HEK293 (cell line): ENCODE measurements around the gene CANT1.

Source experiments
- GLIS1 ChIP-seq: fragments of 450-650 bp; formaldehyde crosslinking; IDR thresholded peaks from 2 replicates; pipeline ENCODE4 v1.5.1; 2016; ENCODE audit warnings: missing biosample characterization, missing genetic modification characterization
- MEIS1 ChIP-seq: sonication (generic); formaldehyde crosslinking; IDR thresholded peaks from 2 replicates; pipeline ENCODE4 v1.8.1; 2022; ENCODE audit warnings: missing genetic modification reagents, mild to moderate bottlenecking, borderline replicate concordance
- OVOL3 ChIP-seq: fragments of 450-650 bp; formaldehyde crosslinking; IDR thresholded peaks from 2 replicates; pipeline ENCODE4 v1.5.1; 2016; ENCODE audit warnings: missing biosample characterization, missing genetic modification characterization
- SP7 ChIP-seq: fragments of 450-650 bp; formaldehyde crosslinking; IDR thresholded peaks from 2 replicates; pipeline ENCODE4 v1.5.1; 2016; ENCODE audit warnings: missing biosample characterization, missing genetic modification characterization
- ZBTB20 ChIP-seq: fragments of 450-650 bp; formaldehyde crosslinking; IDR thresholded peaks from 2 replicates; pipeline ENCODE4 v1.5.1; 2016; ENCODE audit warnings: missing biosample characterization, missing genetic modification characterization
- ZBTB7A ChIP-seq: fragments of 450-650 bp; formaldehyde crosslinking; IDR thresholded peaks from 2 replicates; pipeline ENCODE4 v1.5.1; 2016; ENCODE audit warnings: low read depth, missing biosample characterization, missing genetic modification characterization
- ZFHX2 ChIP-seq: fragments of 450-650 bp; formaldehyde crosslinking; conservative IDR thresholded peaks from 2 replicates; pipeline ENCODE4 v1.5.1; 2016; ENCODE audit warnings: missing biosample characterization, missing genetic modification characterization
- ZNF112 ChIP-seq: fragments of 450-650 bp; formaldehyde crosslinking; IDR thresholded peaks from 2 replicates; pipeline ENCODE4 v1.5.0; 2017; ENCODE audit warnings: missing biosample characterization, missing genetic modification characterization
- ZNF148 ChIP-seq: fragments of 450-650 bp; formaldehyde crosslinking; IDR thresholded peaks from 2 replicates; pipeline ENCODE4 v1.5.0; 2017; ENCODE audit warnings: missing biosample characterization, missing genetic modification characterization, borderline replicate concordance
- ZNF155 ChIP-seq: fragments of 450-650 bp; formaldehyde crosslinking; IDR thresholded peaks from 2 replicates; pipeline ENCODE4 v1.5.1; 2016; ENCODE audit warnings: missing biosample characterization, missing genetic modification characterization
- ZNF169 ChIP-seq: fragments of 450-650 bp; formaldehyde crosslinking; IDR thresholded peaks from 2 replicates; pipeline ENCODE4 v1.5.1; 2016; ENCODE audit warnings: missing biosample characterization, missing genetic modification characterization
- ZNF18 ChIP-seq: fragments of 450-650 bp; formaldehyde crosslinking; IDR thresholded peaks from 2 replicates; pipeline ENCODE4 v1.5.1; 2016; ENCODE audit warnings: missing biosample characterization, missing genetic modification characterization
- ZNF202 ChIP-seq: fragments of 450-650 bp; formaldehyde crosslinking; IDR thresholded peaks from 2 replicates; pipeline ENCODE4 v1.5.1; 2016; ENCODE audit warnings: missing biosample characterization, missing genetic modification characterization, borderline replicate concordance
- ZNF266 ChIP-seq: fragments of 450-650 bp; formaldehyde crosslinking; IDR thresholded peaks from 2 replicates; pipeline ENCODE4 v1.5.1; 2016; ENCODE audit warnings: missing biosample characterization, missing genetic modification characterization, low read depth
- ZNF280D ChIP-seq: fragments of 450-650 bp; formaldehyde crosslinking; IDR thresholded peaks from 2 replicates; pipeline ENCODE4 v1.5.1; 2016; ENCODE audit warnings: missing biosample characterization, missing genetic modification characterization
- ZNF335 ChIP-seq: fragments of 450-650 bp; formaldehyde crosslinking; conservative IDR thresholded peaks from 2 replicates; pipeline ENCODE4 v1.5.1; 2016; ENCODE audit warnings: missing biosample characterization, missing genetic modification characterization
- ZNF366 ChIP-seq: fragments of 450-650 bp; formaldehyde crosslinking; conservative IDR thresholded peaks from 2 replicates; pipeline ENCODE4 v1.5.1; 2016; ENCODE audit warnings: missing biosample characterization, missing genetic modification characterization
- ZNF394 ChIP-seq: fragments of 450-650 bp; formaldehyde crosslinking; IDR thresholded peaks from 2 replicates; pipeline ENCODE4 v1.5.1; 2016; ENCODE audit warnings: missing biosample characterization, missing genetic modification characterization, mild to moderate bottlenecking, moderate library complexity, borderline replicate concordance
- ZNF423 ChIP-seq: fragments of 450-650 bp; formaldehyde crosslinking; IDR thresholded peaks from 2 replicates; pipeline ENCODE4 v1.5.1; 2016; ENCODE audit warnings: missing biosample characterization, missing genetic modification characterization
- ZNF488 ChIP-seq: fragments of 450-650 bp; formaldehyde crosslinking; IDR thresholded peaks from 2 replicates; pipeline ENCODE4 v1.5.1; 2016; ENCODE audit warnings: missing biosample characterization, missing genetic modification characterization
- ZNF585B ChIP-seq: fragments of 450-650 bp; formaldehyde crosslinking; IDR thresholded peaks from 2 replicates; pipeline ENCODE4 v1.5.1; 2016; ENCODE audit warnings: missing biosample characterization, missing genetic modification characterization
- ZNF624 ChIP-seq: fragments of 450-650 bp; formaldehyde crosslinking; IDR thresholded peaks from 2 replicates; pipeline ENCODE4 v1.5.1; 2017; ENCODE audit warnings: missing biosample characterization, missing genetic modification characterization
- ZNF664 ChIP-seq: fragments of 450-650 bp; formaldehyde crosslinking; IDR thresholded peaks from 2 replicates; pipeline ENCODE4 v1.5.1; 2016; ENCODE audit warnings: missing biosample characterization, missing genetic modification characterization
- ZNF747 ChIP-seq: fragments of 450-650 bp; formaldehyde crosslinking; IDR thresholded peaks from 2 replicates; pipeline ENCODE4 v1.5.1; 2016; ENCODE audit warnings: missing biosample characterization, missing genetic modification characterization
- ZNF791 ChIP-seq: fragments of 450-650 bp; formaldehyde crosslinking; IDR thresholded peaks from 2 replicates; pipeline ENCODE4 v1.5.1; 2016; ENCODE audit warnings: missing biosample characterization, missing genetic modification characterization
- ZNF830 ChIP-seq: fragments of 450-650 bp; IDR thresholded peaks from 2 replicates; pipeline ENCODE4 v1.5.0; 2018; ENCODE audit warnings: missing biosample characterization, missing genetic modification characterization, low read depth, mild to moderate bottlenecking, moderate library complexity
- TF ChIP-seq, protein P1 (sequence below): fragments of 450-650 bp; formaldehyde crosslinking; IDR thresholded peaks from 2 replicates; pipeline ENCODE4 v1.5.1; 2016; ENCODE audit warnings: missing biosample characterization, missing genetic modification characterization
- TF ChIP-seq, protein P2 (sequence below): fragments of 450-650 bp; formaldehyde crosslinking; IDR thresholded peaks from 2 replicates; pipeline ENCODE4 v1.5.1; 2016; ENCODE audit warnings: missing biosample characterization, missing genetic modification characterization

Gene CANT1

GRCh38 chr17:79019632-79020584 is 10.3 kb upstream of the CANT1 start (continued):
- no peak for TF ChIP-seq ZNF18
- TF ChIP-seq ZNF747, result no peak
- TF ChIP-seq ZNF169 (tag by site-specific recombination), result no peak
- no peak for TF ChIP-seq OVOL3
- no peak for TF ChIP-seq ZNF488
- peak; percentile 38; the same call in 1 of the 2 replicates for TF ChIP-seq ZBTB20 (tag by site-specific recombination)
- no peak for TF ChIP-seq ZBTB7A
- TF ChIP-seq ZNF585B (tag by site-specific recombination), result no peak
- peak; percentile 44 for TF ChIP-seq ZNF366 (tag by site-specific recombination)
- TF ChIP-seq ZNF664, result peak; percentile 57
- TF ChIP-seq, protein P1, sequence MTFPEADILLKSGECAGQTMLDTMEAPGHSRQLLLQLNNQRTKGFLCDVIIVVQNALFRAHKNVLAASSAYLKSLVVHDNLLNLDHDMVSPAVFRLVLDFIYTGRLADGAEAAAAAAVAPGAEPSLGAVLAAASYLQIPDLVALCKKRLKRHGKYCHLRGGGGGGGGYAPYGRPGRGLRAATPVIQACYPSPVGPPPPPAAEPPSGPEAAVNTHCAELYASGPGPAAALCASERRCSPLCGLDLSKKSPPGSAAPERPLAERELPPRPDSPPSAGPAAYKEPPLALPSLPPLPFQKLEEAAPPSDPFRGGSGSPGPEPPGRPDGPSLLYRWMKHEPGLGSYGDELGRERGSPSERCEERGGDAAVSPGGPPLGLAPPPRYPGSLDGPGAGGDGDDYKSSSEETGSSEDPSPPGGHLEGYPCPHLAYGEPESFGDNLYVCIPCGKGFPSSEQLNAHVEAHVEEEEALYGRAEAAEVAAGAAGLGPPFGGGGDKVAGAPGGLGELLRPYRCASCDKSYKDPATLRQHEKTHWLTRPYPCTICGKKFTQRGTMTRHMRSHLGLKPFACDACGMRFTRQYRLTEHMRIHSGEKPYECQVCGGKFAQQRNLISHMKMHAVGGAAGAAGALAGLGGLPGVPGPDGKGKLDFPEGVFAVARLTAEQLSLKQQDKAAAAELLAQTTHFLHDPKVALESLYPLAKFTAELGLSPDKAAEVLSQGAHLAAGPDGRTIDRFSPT, result 0 out of 2 replicates have a peak, but pooled peaks have one; percentile 14
- no peak for TF ChIP-seq ZNF423 (tag by site-specific recombination)
- TF ChIP-seq ZNF112 (tag by site-specific recombination), result no peak
- peak; percentile 87 for TF ChIP-seq SP7 (tag by site-specific recombination)
- TF ChIP-seq GLIS1 (tag by site-specific recombination), result peak; percentile 74
- no peak for TF ChIP-seq ZNF266 (tag by site-specific recombination)
- TF ChIP-seq, protein P2, sequence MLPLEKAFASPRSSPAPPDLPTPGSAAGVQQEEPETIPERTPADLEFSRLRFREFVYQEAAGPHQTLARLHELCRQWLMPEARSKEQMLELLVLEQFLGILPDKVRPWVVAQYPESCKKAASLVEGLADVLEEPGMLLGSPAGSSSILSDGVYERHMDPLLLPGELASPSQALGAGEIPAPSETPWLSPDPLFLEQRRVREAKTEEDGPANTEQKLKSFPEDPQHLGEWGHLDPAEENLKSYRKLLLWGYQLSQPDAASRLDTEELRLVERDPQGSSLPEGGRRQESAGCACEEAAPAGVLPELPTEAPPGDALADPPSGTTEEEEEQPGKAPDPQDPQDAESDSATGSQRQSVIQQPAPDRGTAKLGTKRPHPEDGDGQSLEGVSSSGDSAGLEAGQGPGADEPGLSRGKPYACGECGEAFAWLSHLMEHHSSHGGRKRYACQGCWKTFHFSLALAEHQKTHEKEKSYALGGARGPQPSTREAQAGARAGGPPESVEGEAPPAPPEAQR, result no peak
- TF ChIP-seq ZNF155 (tag by site-specific recombination), result no peak
- no peak for TF ChIP-seq ZNF280D (tag by site-specific recombination)
- TF ChIP-seq ZNF830 (tag by site-specific recombination), result no peak
- no peak for TF ChIP-seq MEIS1
- TF ChIP-seq ZNF624, result no peak
- TF ChIP-seq ZNF148 (tag by site-specific recombination), result no peak
- TF ChIP-seq ZNF394 (tag by site-specific recombination), result peak; percentile 58; the same call in 1 of the 2 replicates
- TF ChIP-seq ZNF791 (tag by site-specific recombination), result no peak
- no peak for TF ChIP-seq ZFHX2 (tag by site-specific recombination)
- TF ChIP-seq ZNF202, result no peak
- peak; percentile 95 for TF ChIP-seq ZNF335 (tag by site-specific recombination)
